Measurements from ENCODE around the gene LXN.

LXN gene

DNA sequence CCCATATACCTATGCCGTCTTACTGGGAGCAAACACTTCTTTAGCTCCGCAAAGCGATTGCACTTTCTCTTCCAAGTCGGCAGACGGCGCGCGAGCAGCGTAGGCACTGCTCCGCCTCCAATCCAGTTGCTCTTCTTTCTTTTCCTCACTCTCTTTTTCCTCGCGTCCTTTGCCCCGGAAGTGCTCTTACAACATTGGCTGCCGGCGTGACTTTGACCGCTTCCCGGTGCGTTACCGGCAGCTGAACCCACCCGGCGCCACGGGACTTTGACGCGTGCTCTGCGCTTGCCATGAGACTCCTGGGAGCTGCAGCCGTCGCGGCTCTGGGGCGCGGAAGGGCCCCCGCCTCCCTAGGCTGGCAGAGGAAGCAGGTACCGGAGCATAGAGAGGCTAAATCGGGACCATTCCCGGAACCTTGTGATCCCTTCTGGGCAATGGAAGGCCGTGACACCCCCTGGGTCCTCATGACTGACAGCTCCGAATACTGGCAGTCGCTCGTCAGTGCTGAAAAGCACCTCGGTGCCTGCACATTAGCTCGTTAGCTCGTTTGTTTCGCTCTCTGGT is 28.0 kb downstream of the LXN start, which contains the start of gene GFM1:
TSS of gene GFM1 (plus strand) at position 183 of the 564 bp plus-strand sequence. CDS start at position 291, 108 bp downstream.
- peaks cover 10% of the 10 kb centered on the region for H3K36me3 Mint-ChIP-seq
- peak within 1 kb of the TSS; percentile 92 for H3K27ac Mint-ChIP-seq
- H3K9me3 Mint-ChIP-seq, result no peaks in the 10 kb centered on the region
- peak within 1 kb of the TSS; percentile 96 for H3K4me3 Mint-ChIP-seq
- no peaks in the 10 kb centered on the region for H3K27me3 Mint-ChIP-seq
- H3K4me1 Mint-ChIP-seq, result peaks cover 41% of the 10 kb centered on the region

DNA sequence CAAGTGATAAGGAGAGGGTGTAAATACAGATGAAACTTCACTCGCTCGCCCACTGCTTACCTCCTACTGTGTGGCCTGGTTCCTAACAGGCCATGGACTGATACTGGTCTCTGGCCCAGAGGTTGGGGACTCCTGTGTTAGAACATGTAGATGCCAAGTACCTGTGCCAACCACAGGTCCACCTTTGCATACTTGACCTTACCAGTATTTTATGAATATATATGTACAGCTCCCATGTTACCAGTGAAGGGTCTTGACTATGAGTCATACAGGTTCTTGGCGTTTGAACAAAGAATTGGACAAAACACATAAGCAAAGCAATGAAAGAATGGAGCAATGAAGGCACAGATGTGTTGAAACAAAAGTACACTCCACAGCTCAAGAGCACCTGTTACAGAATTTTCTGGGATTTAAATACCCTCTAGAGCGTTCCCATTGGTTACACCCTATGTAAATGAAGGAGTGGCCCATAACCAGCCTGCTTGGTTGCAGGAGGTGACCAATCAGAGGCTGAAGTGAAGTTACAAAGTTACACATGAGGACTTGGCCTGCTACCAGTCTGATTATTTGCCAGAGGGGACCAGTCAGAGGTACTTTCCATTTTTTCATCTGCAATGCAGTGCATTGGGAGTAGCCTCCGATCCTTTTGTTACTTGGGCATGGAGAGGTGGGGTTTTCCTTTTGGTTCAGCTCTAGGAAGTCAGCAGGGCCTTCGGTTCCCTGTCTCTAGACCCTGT is 29.8 kb downstream of the LXN start:
- H3K36me3 Mint-ChIP-seq, result peaks cover 2% of the 10 kb centered on the region
- H3K4me3 Mint-ChIP-seq, result no peak overlapping the region
- H3K27ac Mint-ChIP-seq, result no peak overlapping the region
- H3K27me3 Mint-ChIP-seq, result no peaks in the 10 kb centered on the region
- no peaks in the 10 kb centered on the region for H3K9me3 Mint-ChIP-seq
- peaks cover 29% of the 10 kb centered on the region for H3K4me1 Mint-ChIP-seq

DNA sequence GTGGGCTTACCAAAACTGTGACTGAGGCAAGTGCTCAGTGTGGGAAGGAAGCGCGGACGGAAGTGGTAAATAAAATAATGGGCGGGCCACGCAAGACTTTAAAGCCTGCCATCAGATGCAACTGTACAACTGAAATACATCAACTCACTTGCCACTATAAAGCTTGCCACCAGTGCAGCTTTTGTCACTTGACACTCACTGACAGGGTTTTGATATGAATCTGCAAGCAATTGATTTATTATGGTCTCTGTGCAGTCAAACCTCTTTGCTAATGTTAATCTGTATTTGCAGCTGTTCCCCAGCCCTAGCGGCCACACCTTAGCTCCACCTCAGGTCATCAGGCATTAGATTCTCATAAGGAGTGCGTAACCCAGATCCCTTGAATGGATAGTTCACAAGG is 30.4 kb downstream of the LXN start:
- Mint-ChIP-seq H3K4me1 (peaks cover 24% of the 10 kb centered on the region), H3K27ac (no peak overlapping the region), H3K9me3 (no peaks in the 10 kb centered on the region), H3K36me3 (peaks cover 2% of the 10 kb centered on the region), H3K4me3 (no peak overlapping the region), H3K27me3 (no peaks in the 10 kb centered on the region)

DNA sequence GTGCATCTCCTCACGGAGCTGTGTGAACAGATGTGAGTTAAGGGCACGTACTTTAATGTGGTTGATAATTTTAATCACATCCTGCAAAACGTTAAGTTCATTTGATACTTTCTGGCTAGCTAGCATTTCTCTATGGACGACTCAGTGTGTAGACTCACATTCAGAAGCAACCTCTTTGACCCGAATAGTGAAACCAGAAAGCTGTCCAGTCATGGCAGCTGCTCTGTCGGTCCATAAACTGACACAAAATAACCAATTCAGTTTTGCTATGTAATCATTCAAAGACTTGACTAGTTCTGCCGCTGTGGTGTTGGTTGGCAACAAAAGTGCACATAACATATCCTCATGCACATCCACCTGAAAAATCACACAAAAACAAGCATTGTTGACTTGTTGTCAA is 31.8 kb downstream of the LXN start:
- peaks cover 14% of the 10 kb centered on the region for H3K4me1 Mint-ChIP-seq
- H3K27me3 Mint-ChIP-seq, result no peaks in the 10 kb centered on the region
- no peaks in the 10 kb centered on the region for H3K36me3 Mint-ChIP-seq
- no peak overlapping the region for H3K27ac Mint-ChIP-seq
- H3K9me3 Mint-ChIP-seq, result no peaks in the 10 kb centered on the region
- no peak overlapping the region for H3K4me3 Mint-ChIP-seq

DNA sequence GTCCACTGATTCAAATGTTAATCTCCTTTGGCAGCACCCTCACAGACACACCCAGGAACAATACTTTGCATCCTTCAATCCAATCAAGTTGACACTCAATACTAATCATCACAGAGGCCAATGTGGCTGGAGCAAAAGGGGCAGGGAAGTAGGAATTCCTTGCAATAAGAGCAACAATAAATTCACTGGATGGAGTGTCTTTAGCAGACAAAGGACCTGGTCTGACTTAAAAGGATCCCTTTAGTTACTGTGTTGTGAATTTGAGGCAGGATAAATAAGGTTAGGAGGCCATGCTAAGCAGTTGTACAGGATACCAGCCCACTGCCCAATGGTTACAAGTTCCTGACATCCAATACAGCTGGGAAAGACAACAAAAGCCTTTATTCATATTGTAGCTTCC is 40.5 kb downstream of the LXN start:
- H3K4me3 Mint-ChIP-seq, result no peak overlapping the region
- no peak overlapping the region for H3K27ac Mint-ChIP-seq
- H3K9me3 Mint-ChIP-seq, result no peaks in the 10 kb centered on the region

DNA sequence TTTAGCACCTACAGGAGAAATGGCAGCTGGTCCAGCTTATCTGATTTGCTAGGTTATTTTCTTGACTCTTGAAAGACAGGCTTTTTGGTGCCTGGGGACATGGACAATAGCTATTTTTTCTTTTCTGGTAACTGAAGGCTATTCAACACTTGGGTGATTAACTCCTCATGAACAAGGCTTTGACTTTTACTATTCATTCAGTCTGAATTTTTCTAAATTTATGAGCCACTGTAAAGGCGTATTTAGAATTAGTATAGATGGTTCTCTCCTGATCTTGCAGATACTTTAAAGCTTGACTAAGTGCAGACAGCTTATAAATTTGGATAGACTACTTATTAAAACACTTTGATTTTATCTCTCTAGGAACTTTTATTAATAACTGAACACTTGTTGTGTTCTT is 46.6 kb downstream of the LXN start:
- peaks cover 13% of the 10 kb centered on the region for H3K27me3 Mint-ChIP-seq
- H3K4me1 Mint-ChIP-seq, result no peaks in the 10 kb centered on the region
- H3K4me3 Mint-ChIP-seq, result no peak overlapping the region
- no peaks in the 10 kb centered on the region for H3K36me3 Mint-ChIP-seq
- H3K9me3 Mint-ChIP-seq, result peaks cover 6% of the 10 kb centered on the region
- H3K27ac Mint-ChIP-seq, result no peak overlapping the region

More for the DNA sequence above, 40.5 kb downstream of the LXN start:
- peaks cover 12% of the 10 kb centered on the region for H3K27me3 Mint-ChIP-seq
- H3K4me1 Mint-ChIP-seq, result no peaks in the 10 kb centered on the region
- no peaks in the 10 kb centered on the region for H3K36me3 Mint-ChIP-seq

DNA sequence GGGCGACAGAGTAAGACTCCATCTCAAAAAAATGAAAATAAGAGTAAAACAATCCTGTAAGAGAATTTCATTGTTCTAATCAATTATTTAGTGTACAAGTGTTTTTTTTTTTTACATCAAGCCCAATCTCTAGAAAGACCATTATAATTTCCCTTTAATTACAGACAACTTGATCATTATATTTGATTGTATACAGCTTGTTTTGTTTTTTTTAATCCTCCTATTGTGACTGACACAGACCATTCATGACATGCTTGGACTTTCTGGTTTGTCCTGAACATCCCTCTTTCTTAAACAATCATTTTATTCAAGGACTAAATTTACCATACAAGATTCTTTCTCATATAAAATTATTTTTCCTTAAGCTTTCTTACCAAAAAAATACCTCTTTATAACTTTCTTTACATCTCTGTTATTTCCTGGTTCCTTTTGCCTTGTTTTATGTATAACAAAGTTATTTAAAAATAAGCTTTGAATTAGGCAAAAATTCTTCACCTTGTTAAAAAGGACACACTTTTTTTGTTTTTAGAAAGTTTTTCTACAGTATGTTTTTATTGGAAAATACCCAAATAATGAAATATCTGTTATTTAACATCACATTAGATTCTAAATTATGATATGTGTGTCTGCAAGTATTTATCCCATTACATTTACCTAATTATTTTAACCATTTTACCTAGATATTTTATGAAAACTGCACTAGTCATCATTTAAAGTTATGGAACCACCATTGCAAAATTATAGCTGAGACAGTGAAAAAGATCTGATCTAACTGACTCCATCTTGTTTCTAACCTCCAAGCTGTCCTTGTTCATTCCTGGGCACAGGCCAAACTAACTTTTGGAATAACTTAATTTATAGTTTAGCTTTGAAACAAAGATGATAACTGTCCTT is 54.2 kb downstream of the LXN start:
- H3K36me3 Mint-ChIP-seq, result peaks cover 3% of the 10 kb centered on the region

More for the DNA sequence above, 54.2 kb downstream of the LXN start:
- peaks cover 6% of the 10 kb centered on the region for H3K9me3 Mint-ChIP-seq
- no peaks in the 10 kb centered on the region for H3K4me1 Mint-ChIP-seq
- peaks cover 12% of the 10 kb centered on the region for H3K27me3 Mint-ChIP-seq
- no peak overlapping the region for H3K4me3 Mint-ChIP-seq
- H3K27ac Mint-ChIP-seq, result no peak overlapping the region

All from activated naive CD4-positive, alpha-beta T cell treated with anti-CD3 and anti-CD28 coated beads, Interleukin-2, amount 50 U/mL, for 24 hours (primary cell).